Measurements from ENCODE around the gene SLC25A25. TPM values are rescaled to one million over a fixed set of nuclear protein-coding genes. Genes with fewer than 3 reads are reported as not detected.
A peak's percentile ranks its signal among the peaks of the same experiment; 100 is the strongest.

Gene SLC25A25
- total RNA-seq, 1 donor: 47.5 TPM

GRCh38 chr9:128122809-128123175 lies 54.8 kb downstream of the SLC25A25 start:
- DNase-seq (ENCODE audit: low read depth): no peak
- no peak for TF ChIP-seq CTCF (IDR thresholded peaks at IDR 0.05; ENCODE audit: insufficient read depth, low read depth, low read length)
- H3K4me3 ChIP-seq (ENCODE audit: low read depth, low read length): no peak overlapping the region

- no peak overlapping the region for H3K4me3 ChIP-seq (ENCODE audit: low read depth, low read length)
- no peak for TF ChIP-seq CTCF (IDR thresholded peaks at IDR 0.05; ENCODE audit: insufficient read depth, low read depth, low read length)
- DNase-seq (ENCODE audit: low read depth): no peak
Measured at GRCh38 chr9:128123451-128124080, 55.5 kb downstream of the SLC25A25 start.

GRCh38 chr9:128124451-128124850 lies 56.4 kb downstream of the SLC25A25 start:
- no peak for DNase-seq (ENCODE audit: low read depth)
- no peak for TF ChIP-seq CTCF (IDR thresholded peaks at IDR 0.05; ENCODE audit: insufficient read depth, low read depth, low read length)
- no peak overlapping the region for H3K4me3 ChIP-seq (ENCODE audit: low read depth, low read length)

GRCh38 chr9:128124873-128125579 lies 57.0 kb downstream of the SLC25A25 start:
- H3K4me3 ChIP-seq (ENCODE audit: low read depth, low read length): no peak overlapping the region
- DNase-seq (ENCODE audit: low read depth): peak; percentile 69
- TF ChIP-seq CTCF (IDR thresholded peaks at IDR 0.05; ENCODE audit: insufficient read depth, low read depth, low read length): peak; percentile 73

- H3K4me3 ChIP-seq (ENCODE audit: low read depth, low read length): no peak overlapping the region
- no peak for TF ChIP-seq CTCF (IDR thresholded peaks at IDR 0.05; ENCODE audit: insufficient read depth, low read depth, low read length)
- DNase-seq (ENCODE audit: low read depth): no peak
Measured at GRCh38 chr9:128125580-128126354, 57.7 kb downstream of the SLC25A25 start.

GRCh38 chr9:128127568-128127989 lies 59.5 kb downstream of the SLC25A25 start, which contains the start of gene PTGES2:
PTGES2 (minus strand) TSS chr9:128127729; CDS start chr9:128127717, 12 bp downstream.
- TF ChIP-seq CTCF (IDR thresholded peaks at IDR 0.05; ENCODE audit: insufficient read depth, low read depth, low read length): no peak
- H3K4me3 ChIP-seq (ENCODE audit: low read depth, low read length): peak within 1 kb of the TSS; percentile 96
- DNase-seq (ENCODE audit: low read depth): peak; percentile 84
